Ectodermal cell (in vitro differentiated cells): ENCODE data around the gene MKS1.

Experiments used
- H3K27ac ChIP-seq: 2 replicates; pipeline ENCODE4 v1.7.0; 2013; ENCODE audit warnings: mild to moderate bottlenecking, low read depth, low read length; ENCODE audit not compliant: insufficient read depth, poor library complexity, severe bottlenecking
- H3K27me3 ChIP-seq: 2 replicates; pipeline ENCODE4 v1.7.0; 2013; ENCODE audit warnings: mild to moderate bottlenecking, low read length; ENCODE audit not compliant: insufficient read depth, control insufficient read depth, poor library complexity, severe bottlenecking
- H3K36me3 ChIP-seq: one replicate; pipeline ENCODE4 v1.7.0; 2013; ENCODE audit warnings: low read length; ENCODE audit not compliant: control insufficient read depth, insufficient read depth
- H3K4me1 ChIP-seq: one replicate; pipeline ENCODE4 v1.7.0; 2013; ENCODE audit warnings: low read length; ENCODE audit not compliant: control insufficient read depth, insufficient read depth
- H3K4me3 ChIP-seq: 2 replicates; pipeline ENCODE4 v1.7.0; 2013; ENCODE audit warnings: low read depth, low read length, control low read depth; ENCODE audit not compliant: insufficient read depth
- H3K9me3 ChIP-seq: 2 replicates; pipeline ENCODE4 v1.7.0; 2013; ENCODE audit warnings: mild to moderate bottlenecking, low read length, moderate library complexity; ENCODE audit not compliant: control insufficient read depth
- WGBS, 2 experiments: methylation state at CpG; one replicate each; pipeline ENCODE4 v1.1.7; 2013; ENCODE audit warnings: missing lambda C conversion rate in 2 of 2; 5-methylcytosine and 5-hydroxymethylcytosine counted together

The MKS1 gene

GRCh38 chr17:58187675-58188074 is 31.4 kb downstream of the MKS1 start:
- Histone ChIP-seq H3K4me1 (no peaks in the 10 kb centered on the region), H3K9me3 (no peaks in the 10 kb centered on the region), H3K27ac (no peak overlapping the region), H3K4me3 (no peak overlapping the region), H3K36me3 (no peaks in the 10 kb centered on the region), H3K27me3 (no peaks in the 10 kb centered on the region)
- 78 to 81% methylated on average over 7 of the region's 7 CpGs for WGBS, 2 experiments

- Histone ChIP-seq H3K4me3 (no peak overlapping the region), H3K27ac (no peak overlapping the region), H3K4me1 (no peaks in the 10 kb centered on the region), H3K9me3 (no peaks in the 10 kb centered on the region), H3K27me3 (no peaks in the 10 kb centered on the region), H3K36me3 (no peaks in the 10 kb centered on the region)
- 95 to 96% methylated on average over 6 of the region's 6 CpGs for WGBS, 2 experiments
Measured at GRCh38 chr17:58187063-58187462, 32.0 kb downstream of the MKS1 start.

GRCh38 chr17:58186591-58186990 is 32.5 kb downstream of the MKS1 start:
- Histone ChIP-seq H3K36me3 (no peaks in the 10 kb centered on the region), H3K9me3 (no peaks in the 10 kb centered on the region), H3K4me3 (no peak overlapping the region), H3K27ac (no peak overlapping the region), H3K27me3 (no peaks in the 10 kb centered on the region), H3K4me1 (no peaks in the 10 kb centered on the region)
- WGBS, 2 experiments: 92 to 94% methylated on average over 4 of the region's 4 CpGs

- WGBS, 2 experiments: 92 to 94% methylated on average over 8 of the region's 8 CpGs
- no peak overlapping the region for H3K27ac ChIP-seq
- no peaks in the 10 kb centered on the region for H3K4me1 ChIP-seq
- H3K4me3 ChIP-seq: no peak overlapping the region
- no peaks in the 10 kb centered on the region for H3K9me3 ChIP-seq
- H3K27me3 ChIP-seq: no peaks in the 10 kb centered on the region
- no peaks in the 10 kb centered on the region for H3K36me3 ChIP-seq
Measured at GRCh38 chr17:58184986-58185761, 33.9 kb downstream of the MKS1 start.

- no peaks in the 10 kb centered on the region for H3K36me3 ChIP-seq
- WGBS, 2 experiments: 65 to 71% methylated on average over 10 of the region's 10 CpGs
- H3K4me1 ChIP-seq: no peaks in the 10 kb centered on the region
- no peak overlapping the region for H3K4me3 ChIP-seq
- H3K27ac ChIP-seq: no peak overlapping the region
- H3K27me3 ChIP-seq: no peaks in the 10 kb centered on the region
- no peaks in the 10 kb centered on the region for H3K9me3 ChIP-seq
Measured at GRCh38 chr17:58184308-58184985, 34.6 kb downstream of the MKS1 start.

- no peak overlapping the region for H3K27ac ChIP-seq
- H3K36me3 ChIP-seq: no peaks in the 10 kb centered on the region
- no peaks in the 10 kb centered on the region for H3K27me3 ChIP-seq
- WGBS, 2 experiments: 90 to 95% methylated on average over 4 of the region's 4 CpGs
- no peaks in the 10 kb centered on the region for H3K9me3 ChIP-seq
- H3K4me1 ChIP-seq: no peaks in the 10 kb centered on the region
- no peak overlapping the region for H3K4me3 ChIP-seq
Measured at GRCh38 chr17:58183514-58183913, 35.5 kb downstream of the MKS1 start.

- H3K36me3 ChIP-seq: no peaks in the 10 kb centered on the region
- H3K27me3 ChIP-seq: no peaks in the 10 kb centered on the region
- no peak overlapping the region for H3K4me3 ChIP-seq
- 80 to 94% methylated on average over 4 of the region's 4 CpGs for WGBS, 2 experiments
- no peak overlapping the region for H3K27ac ChIP-seq
- no peaks in the 10 kb centered on the region for H3K9me3 ChIP-seq
- H3K4me1 ChIP-seq: no peaks in the 10 kb centered on the region
Measured at GRCh38 chr17:58181796-58182195, 37.3 kb downstream of the MKS1 start.

- H3K9me3 ChIP-seq: no peaks in the 10 kb centered on the region
- H3K4me1 ChIP-seq: no peaks in the 10 kb centered on the region
- H3K36me3 ChIP-seq: no peaks in the 10 kb centered on the region
- H3K4me3 ChIP-seq: no peak overlapping the region
- H3K27ac ChIP-seq: no peak overlapping the region
- 47 to 61% methylated on average over 6 to 7 of the region's 7 CpGs for WGBS, 2 experiments
- no peaks in the 10 kb centered on the region for H3K27me3 ChIP-seq
Measured at GRCh38 chr17:58176200-58176599, 42.9 kb downstream of the MKS1 start.

GRCh38 chr17:58174871-58175270 is 44.2 kb downstream of the MKS1 start:
- WGBS, 2 experiments: 64 to 70% methylated on average over 2 to 3 of the region's 3 CpGs

GRCh38 chr17:58172369-58173071 is 46.5 kb downstream of the MKS1 start:
- peaks cover 14% of the 10 kb centered on the region for H3K27me3 ChIP-seq
- H3K9me3 ChIP-seq: no peaks in the 10 kb centered on the region
- 42 to 44% methylated on average over 2 of the region's 2 CpGs for WGBS, 2 experiments
- no peak overlapping the region for H3K4me3 ChIP-seq
- no peaks in the 10 kb centered on the region for H3K4me1 ChIP-seq
- H3K27ac ChIP-seq: no peak overlapping the region
- no peaks in the 10 kb centered on the region for H3K36me3 ChIP-seq

More at GRCh38 chr17:58174871-58175270, 44.2 kb downstream of the MKS1 start:
- H3K4me1 ChIP-seq: no peaks in the 10 kb centered on the region
- no peaks in the 10 kb centered on the region for H3K9me3 ChIP-seq
- no peaks in the 10 kb centered on the region for H3K36me3 ChIP-seq
- no peak overlapping the region for H3K27ac ChIP-seq
- H3K27me3 ChIP-seq: peaks cover 4% of the 10 kb centered on the region
- H3K4me3 ChIP-seq: no peak overlapping the region
